Fibroblast of lung (primary cell): Measurements from ENCODE around the gene C6orf62.

ENCODE experiments used
- CTCF ChIP-seq, 2 donors: IDR thresholded peaks in 1 of 2; conservative IDR thresholded peaks in 1 of 2; 1 replicate in 1 of 2; 2 replicates in 1 of 2; pipeline ENCODE4 v1.5.1; 2011 to 2012; ENCODE audit warnings: low read length in 2 of 2, control low read depth in 1 of 2, inconsistent platforms in 1 of 2, low read depth in 1 of 2, mild to moderate bottlenecking in 1 of 2
- EZH2 ChIP-seq: IDR thresholded peaks from 2 replicates; pipeline ENCODE4 v1.5.1; 2012; ENCODE audit warnings: low read length, control low read depth, mild to moderate bottlenecking; ENCODE audit errors: missing control alignments

DNA sequence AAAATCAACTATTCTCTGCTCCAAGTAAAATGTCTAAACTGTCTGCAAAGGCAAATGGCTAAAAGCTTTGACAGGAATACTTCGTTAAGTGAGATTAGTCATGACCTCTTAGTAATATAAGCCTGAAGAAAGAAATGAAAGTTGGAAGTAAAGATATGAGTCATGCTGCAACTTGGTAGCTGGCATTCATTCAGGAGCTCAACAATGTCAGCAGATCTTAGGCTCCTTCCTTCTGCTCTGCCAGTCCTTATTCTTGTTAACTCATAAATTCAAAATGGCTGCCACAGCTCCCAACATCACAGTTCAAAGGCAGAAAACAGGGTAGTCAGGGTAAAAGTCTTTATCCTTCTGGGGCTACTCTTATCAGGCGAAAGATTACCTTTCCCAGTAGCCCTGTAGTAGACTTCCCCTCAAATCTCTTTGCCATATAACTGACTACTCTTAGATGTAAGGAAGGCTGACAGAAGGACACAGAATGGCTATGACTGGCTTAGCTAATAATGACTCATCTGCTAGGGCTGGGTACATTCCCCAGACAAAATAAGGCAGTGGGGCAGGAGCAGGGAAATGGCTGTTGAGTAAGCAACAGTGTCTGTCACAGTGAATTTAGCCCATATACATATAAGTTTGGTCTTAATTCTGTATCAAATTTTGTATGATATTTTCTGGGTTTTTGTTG, 24.4 kb upstream of the C6orf62 start:
- no peak for TF ChIP-seq EZH2
- TF ChIP-seq CTCF (conservative IDR thresholded peaks at IDR 0.05 in 1 of 2, IDR thresholded peaks at IDR 0.05 in 1 of 2; ENCODE audit: low read depth in 1 of 2, low read length in 2 of 2) = no peak
